GM23248 (cell line): ENCODE data around the gene BDH1. TPM values are rescaled to one million over a fixed set of nuclear protein-coding genes. Genes with fewer than 3 reads are reported as not detected.
A peak's percentile ranks its signal among the peaks of the same experiment; 100 is the strongest.
"Not testable (repeated sequence)": the region's sequence is repeated elsewhere in the genome, so short reads cannot be mapped to it uniquely, and the experiment has no call there.

Experiments
- DNase-seq: peaks from one replicate; pipeline ENCODE4 v3.0.0-alpha.2; 2015
- H2AFZ ChIP-seq: fragments of 200-600 bp; sonication (generic); 2 replicates; pipeline ENCODE4 v1.6.1; 2016; ENCODE audit warnings: antibody characterized with exemption
- H3F3A ChIP-seq: fragments of 200-600 bp; sonication (generic); 2 replicates; pipeline ENCODE4 v1.6.1; 2016; ENCODE audit warnings: mild to moderate bottlenecking, antibody characterized with exemption, mixed run types; ENCODE audit not compliant: insufficient read depth
- H3K27ac ChIP-seq: fragments of 200-600 bp; sonication (generic); 2 replicates; pipeline ENCODE4 v1.5.1; 2016; ENCODE audit warnings: mild to moderate bottlenecking
- H3K27me3 ChIP-seq: fragments of 200-600 bp; sonication (generic); replicated peaks from 2 replicates; pipeline ENCODE4 v1.6.1; 2016; ENCODE audit warnings: mild to moderate bottlenecking; ENCODE audit not compliant: insufficient read depth
- H3K36me3 ChIP-seq: fragments of 200-600 bp; sonication (generic); 2 replicates; pipeline ENCODE4 v1.6.1; 2016; ENCODE audit warnings: low read depth, mild to moderate bottlenecking
- H3K4me1 ChIP-seq: fragments of 200-600 bp; sonication (generic); 2 replicates; pipeline ENCODE4 v1.6.1; 2016; ENCODE audit warnings: mild to moderate bottlenecking; ENCODE audit not compliant: insufficient read depth
- H3K4me2 ChIP-seq: fragments of 200-600 bp; sonication (generic); one replicate; pipeline ENCODE4 v1.6.1; 2016; ENCODE audit warnings: mild to moderate bottlenecking; ENCODE audit not compliant: unreplicated experiment
- H3K4me3 ChIP-seq: fragments of 200-600 bp; sonication (generic); 2 replicates; pipeline ENCODE4 v1.5.1; 2016; ENCODE audit warnings: mild to moderate bottlenecking
- H3K79me2 ChIP-seq: fragments of 200-600 bp; sonication (generic); 2 replicates; pipeline ENCODE4 v1.6.1; 2016; ENCODE audit warnings: mild to moderate bottlenecking; ENCODE audit not compliant: insufficient read depth
- H3K9ac ChIP-seq: fragments of 200-600 bp; sonication (generic); 2 replicates; pipeline ENCODE4 v1.6.1; 2016; ENCODE audit warnings: mild to moderate bottlenecking
- H3K9me2 ChIP-seq: fragments of 200-600 bp; sonication (generic); 2 replicates; pipeline ENCODE4 v1.6.1; 2016; ENCODE audit warnings: mixed run types, mild to moderate bottlenecking, moderate library complexity; ENCODE audit not compliant: insufficient read depth
- H3K9me3 ChIP-seq: fragments of 200-600 bp; sonication (generic); one replicate; pipeline ENCODE4 v1.6.1; 2017; ENCODE audit warnings: low read depth
- H4K20me1 ChIP-seq: fragments of 200-600 bp; sonication (generic); 2 replicates; pipeline ENCODE4 v1.6.0; 2016; ENCODE audit not compliant: insufficient read depth
- EZH2 ChIP-seq: fragments of 200-600 bp; sonication (generic); IDR thresholded peaks from 2 replicates; pipeline ENCODE4 v1.6.1; 2018; ENCODE audit warnings: antibody characterized with exemption, mild to moderate bottlenecking; ENCODE audit not compliant: insufficient read depth, poor library complexity, severe bottlenecking
- EZH2phosphoT487 ChIP-seq: fragments of 200-600 bp; sonication (generic); IDR thresholded peaks from 2 replicates; pipeline ENCODE4 v1.6.1; 2018; ENCODE audit warnings: antibody characterized with exemption, moderate library complexity, mild to moderate bottlenecking, low read depth; ENCODE audit not compliant: insufficient read depth
- WGBS, 2 experiments: methylation state at CpG; one replicate each; pipeline ENCODE4 v1.1.6; 2015 to 2017; ENCODE audit warnings: low lambda C conversion rate in 2 of 2, low coverage in 1 of 2; ENCODE audit errors: missing lambda C conversion rate in 2 of 2; 5-methylcytosine and 5-hydroxymethylcytosine counted together
- in situ Hi-C: fragments of 300-500 bp; cut with MboI; formaldehyde crosslinking; loops from 2 replicates; pipeline ENCODE4 v1.15.0; 2020
- polyA plus RNA-seq: library from polyadenylated mRNA; unstranded; fragments of >200 nt; fragmentation: Nextera tagmentation; extraction: Ambion mirVana; gene quantifications from 2 replicates; pipeline ENCODE4 v1.2.1, GENCODE V29; 2016
- total RNA-seq: library from RNA; depleted of rRNA; stranded (reverse); fragments of >200 nt; shearing (Covaris generic); gene quantifications from 2 replicates; pipeline ENCODE4 v1.2.3, GENCODE V29; 2014; rRNA removed

The BDH1 gene, protein sequence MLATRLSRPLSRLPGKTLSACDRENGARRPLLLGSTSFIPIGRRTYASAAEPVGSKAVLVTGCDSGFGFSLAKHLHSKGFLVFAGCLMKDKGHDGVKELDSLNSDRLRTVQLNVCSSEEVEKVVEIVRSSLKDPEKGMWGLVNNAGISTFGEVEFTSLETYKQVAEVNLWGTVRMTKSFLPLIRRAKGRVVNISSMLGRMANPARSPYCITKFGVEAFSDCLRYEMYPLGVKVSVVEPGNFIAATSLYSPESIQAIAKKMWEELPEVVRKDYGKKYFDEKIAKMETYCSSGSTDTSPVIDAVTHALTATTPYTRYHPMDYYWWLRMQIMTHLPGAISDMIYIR
- total RNA-seq (0.38 and 3.4 TPM in 2 replicates), polyA plus RNA-seq (1.2 and 2.7 TPM in 2 replicates)

GRCh38 chr3:197555281-197556261 lies at the start of gene BDH1:
Gene BDH1, minus strand, starts transcription at chr3:197555968. Its CDS starts 9,525 bp downstream, at chr3:197546443.
- Histone ChIP-seq H2AFZ (peak within 1 kb of the TSS; percentile 98), H3K27me3 (peaks cover 29% of the 10 kb centered on the region), H3K9me3 (no peaks in the 10 kb centered on the region), H3K4me3 (peak within 1 kb of the TSS; percentile 88), H3K27ac (peak within 1 kb of the TSS; percentile 85; the same call in 1 of the 2 replicates), H3K4me2 (peak within 1 kb of the TSS; percentile 85), H3F3A (peaks cover 9% of the 10 kb centered on the region), H3K79me2 (no peaks in the 10 kb centered on the region), H3K9me2 (no peaks in the 10 kb centered on the region), H3K36me3 (no peaks in the 10 kb centered on the region), H3K4me1 (0 out of 2 replicates have a peak, but pooled peaks cover 7% of the 10 kb centered on the region), H3K9ac (peak within 1 kb of the TSS; percentile 83), H4K20me1 (no peaks in the 10 kb centered on the region)
- in situ Hi-C loops = no loop called here
- TF ChIP-seq EZH2 (peak; percentile 52), EZH2phosphoT487 (no peak)
- DNase-seq = peak; percentile 36
- WGBS, 2 experiments = 2 to 4% methylated on average over 76 of the region's 96 CpGs

- no peak overlapping the region for H3K4me3 ChIP-seq
- no peak overlapping the region for H3K27ac ChIP-seq
- H3K36me3 ChIP-seq = no peaks in the 10 kb centered on the region; the same call in 1 of the 2 replicates
- no peaks in the 10 kb centered on the region for H4K20me1 ChIP-seq
- no peak overlapping the region for H3K4me2 ChIP-seq
- no peaks in the 10 kb centered on the region for H3K79me2 ChIP-seq
- 95 to 97% methylated on average over 11 to 15 of the region's 15 CpGs for WGBS, 2 experiments
- H2AFZ ChIP-seq = no peak overlapping the region
- H3K9me3 ChIP-seq = no peaks in the 10 kb centered on the region
- no peak for TF ChIP-seq EZH2
- no peak for TF ChIP-seq EZH2phosphoT487
- in situ Hi-C loops = no loop called here
- no peak for DNase-seq
- H3K9me2 ChIP-seq = no peaks in the 10 kb centered on the region
- H3K4me1 ChIP-seq = peaks cover 6% of the 10 kb centered on the region; the same call in 1 of the 2 replicates
- H3F3A ChIP-seq = no peaks in the 10 kb centered on the region
- H3K27me3 ChIP-seq = no peaks in the 10 kb centered on the region
- H3K9ac ChIP-seq = no peak overlapping the region
Observed at GRCh38 chr3:197603317-197603933, 47.7 kb upstream of the BDH1 start.

- H3K36me3 ChIP-seq, H3F3A ChIP-seq, H2AFZ ChIP-seq, H3K4me3 ChIP-seq, H3K9me2 ChIP-seq, H3K27me3 ChIP-seq, H3K4me2 ChIP-seq, H3K4me1 ChIP-seq, H3K9ac ChIP-seq, H3K9me3 ChIP-seq, H3K27ac ChIP-seq, H4K20me1 ChIP-seq, H3K79me2 ChIP-seq, DNase-seq, in situ Hi-C loops: not testable (repeated sequence)
- 80 to 94% methylated on average over 1 to 25 of the region's 31 CpGs for WGBS, 2 experiments
Observed at GRCh38 chr3:197602351-197602750, 46.6 kb upstream of the BDH1 start.

- WGBS, 2 experiments = 76 to 95% methylated on average over 2 of the region's 2 CpGs
- in situ Hi-C loops = not testable (repeated sequence)
Observed at GRCh38 chr3:197601566-197601840, 45.7 kb upstream of the BDH1 start.

More at GRCh38 chr3:197601566-197601840, 45.7 kb upstream of the BDH1 start:
- not testable (repeated sequence) for H3K4me2 ChIP-seq, H3K9me3 ChIP-seq, H3K4me3 ChIP-seq, H2AFZ ChIP-seq, H3K9ac ChIP-seq, H3K27me3 ChIP-seq, H3K9me2 ChIP-seq, H3K79me2 ChIP-seq, H3K36me3 ChIP-seq, H3K27ac ChIP-seq, H4K20me1 ChIP-seq, H3F3A ChIP-seq, DNase-seq, H3K4me1 ChIP-seq
